Measurements from ENCODE around the gene PRKAG2. TPM values are rescaled to one million over a fixed set of nuclear protein-coding genes. Genes with fewer than 3 reads are reported as not detected.
A peak's percentile ranks its signal among the peaks of the same experiment; 100 is the strongest.
"Not testable (repeated sequence)": the region's sequence is repeated elsewhere in the genome, so short reads cannot be mapped to it uniquely, and the experiment has no call there.

PRKAG2 gene
- total RNA-seq, 1 donor from 2014 or later = 20.6 TPM

DNA sequence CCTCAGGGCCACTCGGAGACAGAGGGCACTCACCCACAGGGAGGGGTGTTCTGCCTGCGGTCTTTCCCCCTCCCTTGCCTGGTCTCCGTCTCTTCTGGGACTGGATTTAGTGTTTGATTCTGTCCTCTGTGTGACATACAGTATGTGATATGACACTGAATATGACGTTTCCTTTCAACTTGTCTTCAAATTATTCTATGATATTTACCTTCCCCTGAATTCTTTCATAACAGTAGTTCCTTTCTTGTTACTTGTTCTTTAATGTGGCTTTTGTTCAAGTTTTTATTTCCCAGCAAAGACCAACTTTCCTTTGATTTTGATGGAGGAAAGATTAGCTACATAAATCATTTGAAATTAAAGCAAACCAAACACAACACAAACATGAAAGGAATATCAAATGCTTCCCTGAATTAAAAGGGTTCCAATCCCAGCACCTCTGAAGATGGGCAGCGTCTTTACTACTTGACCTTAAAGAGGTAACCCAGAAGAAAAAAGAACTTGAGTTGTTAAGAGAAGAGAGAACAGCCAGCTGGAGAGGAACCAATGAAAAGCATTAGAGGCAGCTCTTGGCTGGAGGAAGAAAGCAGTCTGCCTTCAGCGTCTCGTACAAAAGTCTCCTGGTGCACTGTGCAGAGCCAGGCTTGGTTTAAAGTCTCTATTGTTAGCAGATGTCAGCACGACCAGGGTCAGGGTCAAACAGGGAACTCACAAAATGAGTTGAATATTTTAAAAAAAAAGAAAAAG, 338.9 kb downstream of the PRKAG2 start:
- peaks cover 13% of the 10 kb centered on the region for H3K4me1 Mint-ChIP-seq (ENCODE audit: low read depth)
- H3K27me3 Mint-ChIP-seq = peaks cover under 1% of the 10 kb centered on the region
- no peak overlapping the region for H3K4me3 Mint-ChIP-seq (ENCODE audit: low read depth)
- H3K36me3 Mint-ChIP-seq (ENCODE audit: insufficient read depth) = no peaks in the 10 kb centered on the region
- H3K9me3 Mint-ChIP-seq (ENCODE audit: low read depth) = no peaks in the 10 kb centered on the region
- no peak for DNase-seq (ENCODE audit: low spot score, unreplicated experiment)
- TF ChIP-seq, protein P1, sequence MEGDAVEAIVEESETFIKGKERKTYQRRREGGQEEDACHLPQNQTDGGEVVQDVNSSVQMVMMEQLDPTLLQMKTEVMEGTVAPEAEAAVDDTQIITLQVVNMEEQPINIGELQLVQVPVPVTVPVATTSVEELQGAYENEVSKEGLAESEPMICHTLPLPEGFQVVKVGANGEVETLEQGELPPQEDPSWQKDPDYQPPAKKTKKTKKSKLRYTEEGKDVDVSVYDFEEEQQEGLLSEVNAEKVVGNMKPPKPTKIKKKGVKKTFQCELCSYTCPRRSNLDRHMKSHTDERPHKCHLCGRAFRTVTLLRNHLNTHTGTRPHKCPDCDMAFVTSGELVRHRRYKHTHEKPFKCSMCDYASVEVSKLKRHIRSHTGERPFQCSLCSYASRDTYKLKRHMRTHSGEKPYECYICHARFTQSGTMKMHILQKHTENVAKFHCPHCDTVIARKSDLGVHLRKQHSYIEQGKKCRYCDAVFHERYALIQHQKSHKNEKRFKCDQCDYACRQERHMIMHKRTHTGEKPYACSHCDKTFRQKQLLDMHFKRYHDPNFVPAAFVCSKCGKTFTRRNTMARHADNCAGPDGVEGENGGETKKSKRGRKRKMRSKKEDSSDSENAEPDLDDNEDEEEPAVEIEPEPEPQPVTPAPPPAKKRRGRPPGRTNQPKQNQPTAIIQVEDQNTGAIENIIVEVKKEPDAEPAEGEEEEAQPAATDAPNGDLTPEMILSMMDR (IDR thresholded peaks at IDR 0.05; ENCODE audit: unreplicated experiment) = no peak
- H3K27ac Mint-ChIP-seq = peak overlapping the region; percentile 89

DNA sequence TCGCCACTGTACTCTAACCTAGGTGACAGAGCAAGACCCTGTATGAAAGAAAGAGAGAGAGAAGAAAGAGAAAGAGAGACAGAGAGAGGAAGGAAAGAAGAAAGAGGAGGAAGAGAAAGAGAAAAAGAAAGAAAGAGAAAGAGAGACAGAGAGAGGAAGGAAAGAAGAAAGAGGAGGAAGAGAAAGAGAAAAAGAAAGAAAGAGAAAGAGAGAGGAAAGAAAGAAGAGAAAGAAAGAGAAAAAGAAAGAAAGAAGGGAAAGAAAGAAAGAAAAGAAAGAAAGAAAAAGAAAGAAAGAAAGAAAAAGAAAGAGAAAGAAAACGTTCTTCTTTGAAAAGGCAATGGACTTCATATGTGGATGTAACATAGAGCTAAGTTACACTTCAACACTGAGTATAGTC, 340.7 kb downstream of the PRKAG2 start:
- H3K9me3 Mint-ChIP-seq (ENCODE audit: low read depth) = not testable (repeated sequence)

DNA sequence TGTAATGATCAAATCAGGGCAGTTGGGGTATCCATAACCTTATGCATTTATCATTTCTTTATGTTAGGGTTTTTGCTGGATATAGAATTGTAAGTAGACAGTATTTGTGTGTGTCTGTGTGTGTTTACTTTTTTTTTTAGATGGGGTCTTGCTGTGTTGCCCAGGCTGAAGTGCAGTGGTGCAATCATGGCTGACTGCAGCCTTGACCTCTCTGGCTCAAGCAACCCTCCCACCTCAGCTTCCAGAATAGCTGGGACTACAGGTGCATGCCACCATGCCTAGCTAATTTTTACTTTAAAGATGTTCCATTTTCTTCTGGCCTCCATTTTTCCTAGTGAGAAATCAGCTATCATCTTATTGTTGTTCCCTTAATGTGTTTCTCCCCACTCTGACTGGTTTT, 347.1 kb downstream of the PRKAG2 start:
- Mint-ChIP-seq H3K4me1 (ENCODE audit: low read depth) (no peaks in the 10 kb centered on the region), H3K27me3 (peaks cover 2% of the 10 kb centered on the region), H3K4me3 (ENCODE audit: low read depth) (no peak overlapping the region), H3K27ac (no peak overlapping the region), H3K9me3 (ENCODE audit: low read depth) (peaks cover 18% of the 10 kb centered on the region), H3K36me3 (ENCODE audit: insufficient read depth) (peaks cover 1% of the 10 kb centered on the region)
- DNase-seq (ENCODE audit: low spot score, unreplicated experiment) = no peak
- TF ChIP-seq, protein P1 (IDR thresholded peaks at IDR 0.05; ENCODE audit: unreplicated experiment) = no peak

More for the DNA sequence above, 340.7 kb downstream of the PRKAG2 start:
- not testable (repeated sequence) for H3K36me3 Mint-ChIP-seq (ENCODE audit: insufficient read depth); DNase-seq (ENCODE audit: low spot score, unreplicated experiment); H3K27me3 Mint-ChIP-seq; H3K27ac Mint-ChIP-seq; H3K4me3 Mint-ChIP-seq (ENCODE audit: low read depth)
- peaks cover 13% of the 10 kb centered on the region for H3K4me1 Mint-ChIP-seq (ENCODE audit: low read depth)

DNA sequence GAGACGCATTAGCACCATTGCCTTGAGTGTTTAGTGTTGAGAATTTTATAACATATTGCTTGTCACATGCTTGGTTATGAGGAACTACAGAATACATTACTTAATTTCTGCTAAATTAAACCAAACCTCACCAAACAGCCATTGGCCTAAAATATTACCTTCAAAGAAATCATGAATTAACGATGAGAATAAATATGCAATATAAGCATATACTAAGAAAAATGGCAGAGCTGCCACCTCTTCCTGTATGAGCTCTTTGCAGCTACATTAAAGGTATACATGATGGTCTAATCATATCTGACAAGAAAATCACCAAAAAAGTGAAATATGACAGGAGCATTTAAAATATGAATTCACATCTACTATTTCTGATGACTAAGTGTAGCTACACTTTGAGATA, 352.1 kb downstream of the PRKAG2 start:
- TF ChIP-seq, protein P1 (IDR thresholded peaks at IDR 0.05; ENCODE audit: unreplicated experiment) = no peak
- Mint-ChIP-seq H3K27me3 (no peaks in the 10 kb centered on the region), H3K27ac (no peak overlapping the region), H3K9me3 (ENCODE audit: low read depth) (peaks cover 2% of the 10 kb centered on the region), H3K4me3 (ENCODE audit: low read depth) (no peak overlapping the region), H3K4me1 (ENCODE audit: low read depth) (peaks cover 3% of the 10 kb centered on the region), H3K36me3 (ENCODE audit: insufficient read depth) (no peaks in the 10 kb centered on the region)
- no peak for DNase-seq (ENCODE audit: low spot score, unreplicated experiment)

DNA sequence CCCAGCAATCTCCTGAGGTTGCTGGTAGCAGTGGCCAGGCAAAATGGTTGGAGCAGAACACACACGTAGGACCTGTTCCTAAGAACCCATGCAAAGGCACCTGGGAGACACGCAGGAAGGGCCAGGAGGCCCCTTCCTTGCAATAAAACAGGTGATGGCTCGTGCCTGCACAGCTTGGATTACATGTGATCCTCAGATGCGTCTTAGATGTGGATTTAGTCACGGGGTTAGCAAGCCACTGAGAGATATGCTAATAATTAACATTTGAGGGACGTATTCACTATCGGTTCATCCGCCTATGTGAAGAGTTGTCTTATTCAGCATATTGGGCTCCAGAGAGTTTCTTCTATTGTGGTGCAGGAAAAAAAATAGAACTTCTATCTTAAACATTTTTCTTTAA, 352.6 kb downstream of the PRKAG2 start:
- H3K27me3 Mint-ChIP-seq = no peaks in the 10 kb centered on the region
- no peaks in the 10 kb centered on the region for H3K9me3 Mint-ChIP-seq (ENCODE audit: low read depth)
- no peak for DNase-seq (ENCODE audit: low spot score, unreplicated experiment)
- no peaks in the 10 kb centered on the region for H3K36me3 Mint-ChIP-seq (ENCODE audit: insufficient read depth)
- H3K27ac Mint-ChIP-seq = no peak overlapping the region
- H3K4me1 Mint-ChIP-seq (ENCODE audit: low read depth) = peaks cover 3% of the 10 kb centered on the region
- H3K4me3 Mint-ChIP-seq (ENCODE audit: low read depth) = no peak overlapping the region
- TF ChIP-seq, protein P1 (IDR thresholded peaks at IDR 0.05; ENCODE audit: unreplicated experiment) = no peak
